Mesenchymal stem cell (in vitro differentiated cells and primary cell): ENCODE results near the gene UEVLD.
A peak's percentile ranks its signal among the peaks of the same experiment; 100 is the strongest.

Source experiments
- DNase-seq: peaks from one replicate; pipeline ENCODE4 v3.0.0-alpha.2; 2013
- H2AFZ ChIP-seq: one replicate; pipeline ENCODE4 v1.6.1; 2013; ENCODE audit warnings: low read depth, mild to moderate bottlenecking, control low read depth, inconsistent platforms, low read length, moderate library complexity
- H2AK5ac ChIP-seq: 2 replicates; pipeline ENCODE4 v1.6.1; 2013; ENCODE audit warnings: low read length, moderate library complexity, mild to moderate bottlenecking, inconsistent platforms; ENCODE audit not compliant: severe bottlenecking
- H2BK120ac ChIP-seq: one replicate; pipeline ENCODE4 v1.6.1; 2013; ENCODE audit warnings: low read depth, mild to moderate bottlenecking, inconsistent platforms, low read length, moderate library complexity
- H2BK12ac ChIP-seq, 2 experiments: one replicate each; pipeline ENCODE4 v1.6.1; 2013; ENCODE audit warnings: inconsistent platforms in 2 of 2, low read length in 2 of 2, mild to moderate bottlenecking in 2 of 2, moderate library complexity in 2 of 2, control low read depth in 1 of 2
- H2BK15ac ChIP-seq: one replicate; pipeline ENCODE4 v1.6.1; 2013; ENCODE audit warnings: mild to moderate bottlenecking, low read depth, inconsistent platforms; ENCODE audit not compliant: poor library complexity, severe bottlenecking
- H2BK5ac ChIP-seq: 2 replicates; pipeline ENCODE4 v1.6.1; 2013; ENCODE audit warnings: low read depth, mild to moderate bottlenecking, low read length, control low read depth, inconsistent platforms; ENCODE audit not compliant: poor library complexity, severe bottlenecking
- H3K14ac ChIP-seq, 2 experiments: one replicate each; pipeline ENCODE4 v1.6.1; 2013; ENCODE audit warnings: inconsistent platforms in 2 of 2, low read length in 2 of 2, control low read depth in 1 of 2, mild to moderate bottlenecking in 1 of 2, moderate library complexity in 1 of 2
- H3K18ac ChIP-seq, 2 experiments: one replicate each; pipeline ENCODE4 v1.6.1; 2013; ENCODE audit warnings: inconsistent platforms in 2 of 2, low read length in 2 of 2, control low read depth in 1 of 2, low read depth in 1 of 2, mild to moderate bottlenecking in 1 of 2
- H3K23ac ChIP-seq, 2 experiments: one replicate each; pipeline ENCODE4 v1.6.1; 2013; ENCODE audit warnings: inconsistent platforms in 2 of 2, low read length in 2 of 2, mild to moderate bottlenecking in 2 of 2, moderate library complexity in 2 of 2, control low read depth in 1 of 2
- H3K27ac ChIP-seq: 2 replicates; pipeline ENCODE4 v1.5.1; 2013; ENCODE audit warnings: mild to moderate bottlenecking, moderate library complexity, low read length, control low read depth, inconsistent platforms; ENCODE audit not compliant: poor library complexity, severe bottlenecking
- H3K27me3 ChIP-seq, 2 experiments: 2 replicates each; pipeline versions ENCODE4 v1.6.1 to v1.7.0; 2013; ENCODE audit warnings: low read length in 2 of 2, mild to moderate bottlenecking in 2 of 2, moderate library complexity in 2 of 2, control low read depth in 1 of 2, inconsistent platforms in 1 of 2; ENCODE audit not compliant: control insufficient read depth in 1 of 2, insufficient read depth in 1 of 2
- H3K36me3 ChIP-seq, 2 experiments: 2 replicates each; pipeline versions ENCODE4 v1.6.1 to v1.7.0; 2013; ENCODE audit warnings: low read length in 2 of 2, control low read depth in 1 of 2, inconsistent platforms in 1 of 2, low read depth in 1 of 2, mild to moderate bottlenecking in 1 of 2; ENCODE audit not compliant: insufficient read depth in 2 of 2, control insufficient read depth in 1 of 2
- H3K4ac ChIP-seq, 2 experiments: one replicate each; pipeline ENCODE4 v1.6.1; 2013; ENCODE audit warnings: inconsistent platforms in 2 of 2, low read length in 2 of 2, mild to moderate bottlenecking in 2 of 2, moderate library complexity in 2 of 2, control low read depth in 1 of 2, low read depth in 1 of 2
- H3K4me1 ChIP-seq: 2 replicates; pipeline ENCODE4 v1.6.1; 2013; ENCODE audit warnings: low read depth, low read length, control low read depth; ENCODE audit not compliant: control insufficient read depth, insufficient read depth
- H3K4me2 ChIP-seq: 2 replicates; pipeline ENCODE4 v1.6.1; 2013; ENCODE audit warnings: low read length, mild to moderate bottlenecking, inconsistent platforms; ENCODE audit not compliant: poor library complexity, severe bottlenecking
- H3K4me3 ChIP-seq, 2 experiments: 2 replicates each; pipeline versions ENCODE4 v1.5.1 to v1.7.0; 2013; ENCODE audit warnings: low read length in 2 of 2, mild to moderate bottlenecking in 2 of 2, control low read depth in 1 of 2, low read depth in 1 of 2; ENCODE audit not compliant: insufficient read depth in 1 of 2
- H3K79me1 ChIP-seq: replicated peaks from 2 replicates; pipeline ENCODE4 v1.6.1; 2013; ENCODE audit warnings: mild to moderate bottlenecking, control low read depth, low read length, inconsistent platforms; ENCODE audit not compliant: poor library complexity, severe bottlenecking
- H3K9ac ChIP-seq: 2 replicates; pipeline ENCODE4 v1.7.0; 2013; ENCODE audit warnings: mild to moderate bottlenecking, low read length, moderate library complexity
- H3K9me3 ChIP-seq: 2 replicates; pipeline ENCODE4 v1.7.0; 2013; ENCODE audit warnings: mild to moderate bottlenecking, low read length; ENCODE audit not compliant: control insufficient read depth
- H4K8ac ChIP-seq: one replicate; pipeline ENCODE4 v1.6.1; 2013; ENCODE audit warnings: inconsistent platforms, mild to moderate bottlenecking, low read length, moderate library complexity
- H4K91ac ChIP-seq: one replicate; pipeline ENCODE4 v1.6.1; 2013; ENCODE audit warnings: mild to moderate bottlenecking, low read length, inconsistent platforms
- WGBS: methylation state at CpG from one replicate; pipeline ENCODE4 v1.1.7; 2013; ENCODE audit warnings: mixed read lengths; 5-methylcytosine and 5-hydroxymethylcytosine counted together

Gene UEVLD

GRCh38 chr11:18632841-18633240, 44.3 kb upstream of the UEVLD start:
- no peak overlapping the region for H3K18ac ChIP-seq
- no peak overlapping the region for H4K91ac ChIP-seq
- no peak overlapping the region for H3K14ac ChIP-seq
- DNase-seq: no peak
- H2AK5ac ChIP-seq: no peak overlapping the region
- no peak overlapping the region for H2BK5ac ChIP-seq
- no peak overlapping the region for H3K4ac ChIP-seq
- no peaks in the 10 kb centered on the region for H3K36me3 ChIP-seq
- peaks cover 4% of the 10 kb centered on the region for H3K4me1 ChIP-seq
- H4K8ac ChIP-seq: no peak overlapping the region
- H3K23ac ChIP-seq: no peak overlapping the region
- no peak overlapping the region for H2BK15ac ChIP-seq
- WGBS: 13% methylated on average over 1 of the region's 2 CpGs
- H2AFZ ChIP-seq: no peak overlapping the region
- H2BK120ac ChIP-seq: no peak overlapping the region
- H3K4me2 ChIP-seq: peak overlapping the region; percentile 95
- no peaks in the 10 kb centered on the region for H3K9me3 ChIP-seq
- H3K4me3 ChIP-seq: peak overlapping the region in 1 of 2 experiments; percentile 96
- H3K27ac ChIP-seq: no peak overlapping the region
- H3K79me1 ChIP-seq: no peaks in the 10 kb centered on the region
- peaks cover 0 to 4% of the 10 kb centered on the region in 2 experiments for H3K27me3 ChIP-seq
- H3K9ac ChIP-seq: peak overlapping the region; percentile 99
- H2BK12ac ChIP-seq: no peak overlapping the region

DNA sequence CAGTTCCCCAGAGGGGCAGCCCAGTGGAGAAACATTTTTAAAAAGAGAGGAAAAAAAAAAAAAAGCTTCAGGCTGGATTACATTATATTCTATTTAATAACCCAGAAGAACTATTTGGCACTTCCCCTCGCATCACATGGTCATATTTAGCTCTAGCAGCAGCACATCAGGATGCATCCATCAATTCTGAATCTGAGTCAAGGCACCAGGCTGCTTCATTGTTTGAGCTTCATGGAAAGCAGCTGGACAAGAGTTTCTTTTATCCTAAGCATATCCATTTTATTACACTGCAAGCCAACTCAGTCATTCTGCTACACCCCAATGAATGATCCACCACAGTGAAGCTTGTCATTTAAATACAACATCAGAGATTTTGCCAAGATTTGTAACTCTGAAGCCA, 35.6 kb upstream of the UEVLD start:
- H3K9ac ChIP-seq: no peak overlapping the region
- no peaks in the 10 kb centered on the region for H3K36me3 ChIP-seq
- DNase-seq: no peak
- peaks cover under 1% of the 10 kb centered on the region for H3K4me1 ChIP-seq
- H4K8ac ChIP-seq: no peak overlapping the region
- H3K4me2 ChIP-seq: no peak overlapping the region
- H2BK15ac ChIP-seq: no peak overlapping the region
- WGBS: 97% methylated on average over 1 of the region's 1 CpG
- no peak overlapping the region for H3K18ac ChIP-seq
- no peaks in the 10 kb centered on the region for H3K27me3 ChIP-seq
- H3K23ac ChIP-seq: no peak overlapping the region
- no peak overlapping the region for H2AFZ ChIP-seq
- peaks cover 1% of the 10 kb centered on the region for H3K79me1 ChIP-seq
- H3K4me3 ChIP-seq: no peak overlapping the region
- H3K27ac ChIP-seq: no peak overlapping the region
- H4K91ac ChIP-seq: no peak overlapping the region
- no peak overlapping the region for H2BK120ac ChIP-seq
- no peak overlapping the region for H2AK5ac ChIP-seq
- H2BK12ac ChIP-seq: no peak overlapping the region
- H3K4ac ChIP-seq: no peak overlapping the region
- no peak overlapping the region for H3K14ac ChIP-seq
- no peak overlapping the region for H2BK5ac ChIP-seq
- H3K9me3 ChIP-seq: no peaks in the 10 kb centered on the region

GRCh38 chr11:18623707-18624106, 35.2 kb upstream of the UEVLD start:
- Histone ChIP-seq H2AK5ac (no peak overlapping the region), H3K4me1 (no peaks in the 10 kb centered on the region), H3K23ac (no peak overlapping the region), H3K4me3 (no peak overlapping the region), H3K36me3 (no peaks in the 10 kb centered on the region), H3K27me3 (no peaks in the 10 kb centered on the region), H3K27ac (no peak overlapping the region), H2BK12ac (no peak overlapping the region), H2BK5ac (no peak overlapping the region), H3K79me1 (peaks cover 1% of the 10 kb centered on the region), H4K8ac (no peak overlapping the region), H3K14ac (no peak overlapping the region), H4K91ac (no peak overlapping the region), H2BK120ac (no peak overlapping the region), H2BK15ac (no peak overlapping the region), H3K4me2 (no peak overlapping the region), H3K9ac (no peak overlapping the region), H3K18ac (no peak overlapping the region), H3K9me3 (no peaks in the 10 kb centered on the region), H2AFZ (no peak overlapping the region), H3K4ac (no peak overlapping the region)
- no peak for DNase-seq
- 100% methylated on average over 1 of the region's 2 CpGs for WGBS

DNA sequence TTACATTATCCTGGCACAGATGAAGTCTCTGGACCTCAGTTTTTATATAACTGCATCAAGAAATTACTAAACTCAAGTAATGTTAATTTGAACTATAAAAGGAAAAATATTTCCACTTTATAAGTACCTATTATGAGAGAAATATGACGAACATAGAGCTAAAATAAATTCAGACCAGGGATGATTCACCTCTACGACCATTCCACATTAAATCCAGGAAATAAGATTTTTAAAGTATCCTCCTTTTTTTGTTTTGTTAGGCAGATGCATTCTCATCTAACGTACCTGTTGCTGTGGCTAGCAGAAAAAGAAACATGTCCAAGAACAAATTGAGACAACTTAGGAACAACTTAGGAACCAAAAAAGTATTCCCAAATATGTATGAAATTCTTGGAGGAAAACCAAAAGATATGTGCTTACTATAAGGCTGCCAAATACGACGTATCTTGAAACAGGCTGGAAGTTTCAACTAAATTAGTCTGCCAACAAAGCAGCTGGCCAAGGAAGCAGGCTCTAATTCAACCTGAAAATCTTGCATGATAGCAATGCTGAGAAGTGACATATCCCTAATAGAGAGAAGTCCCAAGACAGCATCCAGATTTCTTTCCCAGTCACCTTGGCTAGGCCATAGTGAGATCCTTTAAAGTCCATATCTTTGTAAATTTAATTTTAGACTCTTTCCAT, 29.9 kb upstream of the UEVLD start:
- Histone ChIP-seq H3K9ac (peak overlapping the region; percentile 83), H3K4me1 (peaks cover 3% of the 10 kb centered on the region), H3K36me3 (peaks cover 9 to 29% of the 10 kb centered on the region in 2 experiments), H2BK5ac (no peak overlapping the region), H3K4me2 (no peak overlapping the region), H3K4ac (no peak overlapping the region), H3K9me3 (no peaks in the 10 kb centered on the region), H3K4me3 (peak overlapping the region in 1 of 2 experiments; percentile 50), H2BK15ac (no peak overlapping the region), H2AFZ (no peak overlapping the region), H3K79me1 (peaks cover 16% of the 10 kb centered on the region), H3K27me3 (no peaks in the 10 kb centered on the region), H2AK5ac (no peak overlapping the region), H4K8ac (no peak overlapping the region), H4K91ac (no peak overlapping the region), H3K18ac (no peak overlapping the region), H2BK120ac (no peak overlapping the region), H2BK12ac (no peak overlapping the region), H3K27ac (no peak overlapping the region), H3K14ac (no peak overlapping the region), H3K23ac (no peak overlapping the region)
- WGBS: 100% methylated on average over 2 of the region's 5 CpGs
- DNase-seq: no peak
